GM19438 (cell line): ENCODE results near the gene OGDH.
"Not testable (repeated sequence)": the region's sequence is repeated elsewhere in the genome, so short reads cannot be mapped to it uniquely, and the experiment has no call there.

Experiments
- ATAC-seq: cut with Tn5 transposase; IDR thresholded peaks from one replicate; pipeline ENCODE4 v1.9.1; 2021; ENCODE audit warnings: low read depth; ENCODE audit not compliant: unreplicated experiment

The OGDH gene

DNA sequence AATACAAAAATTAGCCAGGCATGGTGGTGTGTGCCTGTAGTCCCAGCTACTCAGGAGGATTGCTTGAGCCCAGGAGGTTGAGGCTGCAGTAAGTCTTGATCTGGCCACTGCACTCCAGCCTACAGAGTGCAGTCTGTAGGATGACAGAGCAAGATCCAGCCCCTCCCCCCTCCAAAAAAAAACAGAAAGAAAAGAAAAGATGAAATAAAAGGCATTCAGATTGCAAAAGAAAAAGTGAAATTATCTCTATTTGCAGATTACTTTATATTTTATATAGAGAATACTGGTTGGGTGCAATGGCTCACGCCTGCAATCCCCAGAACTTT, 121.5 kb downstream of the OGDH start:
- no peak for ATAC-seq

DNA sequence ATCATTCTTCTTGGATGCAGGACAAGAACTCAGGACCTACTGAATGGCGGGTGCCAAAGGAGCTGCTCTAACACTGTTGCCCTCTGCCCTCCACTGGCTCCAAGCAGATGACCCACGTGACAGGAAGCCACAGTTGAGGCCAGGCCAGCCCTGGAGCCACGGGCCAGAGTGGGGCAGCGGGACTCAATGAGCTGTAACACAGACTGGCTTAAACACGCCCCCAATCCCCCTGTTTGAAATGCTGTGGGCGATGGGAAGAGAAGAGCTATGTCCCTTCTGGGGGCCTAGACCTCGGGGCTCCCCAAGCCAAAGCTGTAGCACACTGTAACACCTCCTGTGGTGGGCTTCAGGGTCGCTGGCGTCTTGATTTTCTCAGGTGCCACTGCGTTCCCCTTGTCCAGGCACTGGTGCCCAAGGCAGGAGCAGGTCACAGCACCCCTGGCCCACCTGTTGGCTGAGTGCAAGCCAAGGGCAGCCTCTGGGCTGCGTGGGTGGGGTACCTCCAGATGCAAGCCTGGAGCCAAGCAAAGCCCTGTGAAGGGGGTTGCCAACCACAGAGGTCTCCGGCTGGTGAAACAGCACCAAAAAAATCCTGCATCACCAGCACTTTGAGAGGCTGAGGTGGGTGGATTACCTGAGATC, 123.6 kb downstream of the OGDH start:
- no peak for ATAC-seq

DNA sequence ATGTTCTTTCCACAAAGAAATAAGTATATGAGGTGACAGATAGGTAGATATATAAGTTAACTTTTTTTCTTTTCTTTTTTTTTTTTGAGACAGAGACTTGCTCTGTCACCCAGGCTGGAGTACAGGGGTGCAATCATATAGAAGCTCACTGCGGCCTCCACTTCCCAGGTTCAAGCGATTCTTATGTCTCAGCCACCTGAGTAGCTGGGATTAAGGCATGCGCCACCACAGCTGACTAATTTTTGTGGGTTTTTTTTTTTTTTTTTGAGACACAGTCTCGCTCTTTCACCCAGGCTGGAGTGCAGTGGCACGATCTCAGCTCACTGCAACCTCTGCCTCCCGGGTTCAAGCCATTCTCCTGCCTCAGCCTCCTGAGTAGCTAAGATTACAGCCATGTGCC, 126.5 kb downstream of the OGDH start:
- not testable (repeated sequence) for ATAC-seq

DNA sequence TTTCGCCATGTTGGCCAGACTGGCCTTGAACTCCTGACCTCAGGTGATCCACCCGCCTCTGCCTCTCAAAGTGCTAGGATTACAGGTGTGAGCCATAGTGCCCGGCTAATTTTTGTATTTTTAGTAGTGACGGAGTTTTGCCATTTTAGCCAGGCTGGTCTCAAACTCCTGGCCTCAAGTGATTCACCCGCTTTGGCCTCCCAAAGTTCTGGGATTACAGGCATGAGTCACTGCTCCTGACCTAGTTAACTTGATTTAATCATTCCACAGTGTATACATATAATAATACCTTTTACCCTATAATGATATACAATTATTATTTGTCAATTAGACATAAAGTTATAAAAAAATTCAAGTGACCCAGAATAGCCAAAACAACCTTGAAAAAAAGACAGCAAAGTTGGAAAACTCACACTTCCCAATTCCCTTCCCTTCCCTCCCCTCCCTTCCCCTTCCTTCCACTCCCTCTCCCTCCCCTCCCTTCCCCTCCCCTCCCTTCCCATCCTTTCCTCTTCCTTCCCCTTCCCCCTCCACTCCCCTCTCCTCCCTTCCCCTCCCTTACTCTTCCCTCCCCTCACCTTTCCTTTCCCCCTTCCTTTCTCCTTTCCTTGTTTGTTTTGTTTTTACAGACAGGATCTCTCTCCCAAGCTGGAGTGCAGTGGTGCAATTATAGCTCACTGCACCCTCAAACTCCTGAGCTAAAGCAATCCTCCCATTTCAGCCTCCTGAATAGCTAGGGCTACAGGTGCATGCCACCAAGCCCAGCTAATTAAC, 127.5 kb downstream of the OGDH start:
- ATAC-seq: no peak

DNA sequence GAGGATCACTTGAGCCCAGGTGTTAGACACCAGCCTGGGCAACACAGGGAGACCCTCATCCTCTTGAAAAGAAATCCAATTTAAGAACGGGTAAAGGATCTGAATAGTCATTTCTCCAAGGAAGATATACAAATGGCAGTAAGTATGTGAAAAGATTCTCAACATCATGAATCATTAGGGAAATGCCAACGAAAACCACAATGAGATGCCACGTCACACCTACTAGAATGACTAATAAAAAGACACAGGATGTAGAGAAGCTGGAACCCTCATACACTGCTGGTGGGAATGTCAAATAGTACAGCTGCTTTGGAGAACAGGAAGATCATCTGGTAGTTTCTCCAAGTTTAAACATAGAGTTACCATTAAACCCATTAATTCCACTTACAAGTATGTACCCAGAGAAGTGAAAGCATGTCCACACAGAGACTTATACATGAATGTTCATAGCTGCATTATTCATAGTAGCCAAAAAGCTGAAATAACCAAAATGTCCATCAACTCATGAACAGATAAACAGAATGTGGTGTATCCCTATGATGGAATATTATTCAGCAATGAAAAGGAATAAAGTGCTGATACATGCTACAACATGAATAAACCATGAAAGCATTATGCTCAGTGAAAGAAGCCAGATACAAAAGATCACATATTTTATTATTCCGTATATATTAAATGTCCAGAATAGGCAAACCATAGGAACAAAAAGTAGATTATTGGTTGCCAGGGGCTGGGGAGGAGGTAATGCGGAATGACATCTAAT, 129.2 kb downstream of the OGDH start:
- ATAC-seq: no peak

DNA sequence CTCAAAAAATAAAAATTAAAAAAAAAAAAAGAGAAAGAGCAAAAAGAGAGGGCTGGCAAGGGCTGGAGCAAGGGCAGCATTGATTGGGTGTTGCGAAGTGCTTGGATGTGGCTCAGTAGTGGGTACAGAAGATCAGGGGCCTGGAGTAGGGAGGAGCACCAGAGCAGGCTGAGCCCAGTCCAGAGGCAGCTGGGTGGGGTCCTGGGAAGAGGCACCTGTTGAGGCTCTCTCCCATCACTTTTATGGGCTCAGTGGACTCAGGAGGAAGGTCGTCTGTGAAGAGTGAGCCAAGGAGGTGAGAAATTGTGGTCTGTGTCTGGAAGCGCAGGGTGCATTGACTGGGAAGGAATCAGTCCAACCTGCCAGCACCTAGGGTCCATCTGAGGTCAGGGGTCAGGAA, 130.5 kb downstream of the OGDH start:
- no peak for ATAC-seq

DNA sequence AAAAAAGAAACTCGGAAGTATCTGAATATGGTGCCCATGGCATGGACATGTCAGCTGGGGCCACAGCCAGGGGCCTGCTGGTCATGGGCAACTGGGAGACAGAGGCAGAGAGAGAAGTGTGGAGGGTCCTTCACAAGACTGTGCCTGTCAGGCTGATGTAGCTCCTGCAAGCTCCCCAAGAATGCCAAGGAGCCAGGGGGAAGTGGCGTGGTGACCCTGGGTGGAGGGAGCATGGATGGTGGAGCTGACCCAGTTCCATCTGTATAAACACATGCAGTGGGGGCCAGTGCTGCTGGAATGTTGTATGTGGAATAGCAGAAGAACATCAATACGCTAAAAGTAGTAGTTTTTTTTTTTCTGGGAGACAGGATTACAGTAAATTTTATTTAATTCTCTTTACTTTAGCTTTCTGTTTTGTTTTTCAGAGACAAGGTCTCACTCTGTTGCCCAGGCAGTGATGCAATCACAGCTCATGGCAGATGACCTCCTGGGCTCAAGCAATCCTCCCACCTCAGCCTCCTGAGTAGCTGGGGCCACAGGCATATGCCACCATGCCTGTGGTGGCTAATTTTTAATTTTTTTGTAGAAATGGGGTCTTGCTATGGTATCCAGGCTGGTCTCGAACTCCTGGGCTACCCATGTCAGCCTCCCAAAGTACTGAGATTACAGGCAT, 131.8 kb downstream of the OGDH start:
- no peak for ATAC-seq

DNA sequence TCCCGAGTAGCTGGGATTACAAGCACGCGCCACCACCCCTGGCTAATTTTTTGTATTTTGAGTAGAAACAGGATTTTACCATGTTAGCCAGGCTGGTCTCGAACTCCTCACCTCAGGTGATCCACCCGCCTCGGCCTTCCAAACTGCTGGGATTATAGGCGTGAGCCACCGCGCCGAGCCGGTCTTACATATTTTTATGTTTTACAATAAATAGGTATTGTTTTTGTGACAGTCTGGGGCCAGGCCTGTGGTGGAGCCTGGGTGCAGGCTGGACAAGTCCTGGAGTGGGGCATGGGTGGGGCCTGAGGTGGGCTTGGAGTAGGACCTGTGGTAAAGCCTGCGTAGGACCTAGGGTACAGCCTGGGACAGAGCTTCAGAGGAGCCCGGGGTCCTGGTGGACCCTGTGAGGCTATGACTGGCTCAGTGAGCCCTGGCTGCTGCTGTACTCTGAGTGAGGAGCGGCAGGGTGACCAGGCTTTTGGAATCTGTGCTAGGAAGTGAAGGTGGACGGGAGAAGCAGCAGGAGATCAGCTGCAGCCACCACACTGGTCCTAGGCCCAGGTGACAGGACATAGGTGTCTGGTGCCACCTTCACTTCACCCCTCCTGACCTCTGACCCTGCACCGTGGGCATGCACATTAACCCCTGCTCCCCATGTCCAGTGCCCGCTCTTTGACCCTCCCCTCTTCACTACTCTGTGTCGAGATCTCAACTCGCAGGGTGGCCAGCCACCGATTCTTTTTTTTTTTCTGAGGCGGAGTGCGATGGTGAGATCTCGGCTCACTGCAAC, 132.6 kb downstream of the OGDH start:
- no peak for ATAC-seq

DNA sequence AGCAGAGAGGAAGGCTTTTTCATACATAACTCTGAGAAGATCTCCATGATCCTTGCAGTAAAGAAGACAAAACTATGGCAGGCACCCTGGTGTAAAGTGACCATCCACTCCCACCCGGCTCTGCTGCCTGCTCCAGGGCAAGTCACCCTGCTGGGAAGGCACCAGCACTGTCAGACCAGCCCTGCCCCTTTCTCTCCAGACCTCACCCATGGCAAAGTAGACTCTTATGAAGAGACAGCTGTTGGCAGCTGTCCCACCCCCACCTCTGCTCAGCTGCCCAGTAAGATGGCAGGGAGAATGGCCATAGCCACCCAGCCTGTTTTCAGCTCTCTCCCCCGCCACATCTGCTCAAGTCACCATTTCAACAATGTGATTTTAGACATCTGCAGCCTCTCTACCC, 133.6 kb downstream of the OGDH start:
- no peak for ATAC-seq

DNA sequence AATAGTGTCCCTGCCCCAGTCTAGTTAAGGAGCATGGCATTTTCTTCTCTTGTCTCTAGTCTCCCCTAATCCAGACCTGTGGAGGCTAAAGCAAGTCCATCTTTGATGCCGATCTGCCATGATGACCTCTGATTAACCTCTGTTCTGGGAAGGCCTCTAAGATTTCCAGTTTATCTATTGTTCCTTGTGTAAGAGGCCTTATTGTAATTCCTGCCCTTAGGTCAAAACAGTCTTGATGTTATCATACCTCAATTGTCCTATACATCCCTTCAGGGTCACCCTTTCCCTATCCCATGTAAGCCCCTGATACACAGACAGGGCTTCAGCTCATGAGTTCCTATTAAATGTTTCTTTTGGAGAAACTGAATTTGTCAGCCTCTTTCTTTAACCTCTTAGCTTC, 137.3 kb downstream of the OGDH start:
- no peak for ATAC-seq

DNA sequence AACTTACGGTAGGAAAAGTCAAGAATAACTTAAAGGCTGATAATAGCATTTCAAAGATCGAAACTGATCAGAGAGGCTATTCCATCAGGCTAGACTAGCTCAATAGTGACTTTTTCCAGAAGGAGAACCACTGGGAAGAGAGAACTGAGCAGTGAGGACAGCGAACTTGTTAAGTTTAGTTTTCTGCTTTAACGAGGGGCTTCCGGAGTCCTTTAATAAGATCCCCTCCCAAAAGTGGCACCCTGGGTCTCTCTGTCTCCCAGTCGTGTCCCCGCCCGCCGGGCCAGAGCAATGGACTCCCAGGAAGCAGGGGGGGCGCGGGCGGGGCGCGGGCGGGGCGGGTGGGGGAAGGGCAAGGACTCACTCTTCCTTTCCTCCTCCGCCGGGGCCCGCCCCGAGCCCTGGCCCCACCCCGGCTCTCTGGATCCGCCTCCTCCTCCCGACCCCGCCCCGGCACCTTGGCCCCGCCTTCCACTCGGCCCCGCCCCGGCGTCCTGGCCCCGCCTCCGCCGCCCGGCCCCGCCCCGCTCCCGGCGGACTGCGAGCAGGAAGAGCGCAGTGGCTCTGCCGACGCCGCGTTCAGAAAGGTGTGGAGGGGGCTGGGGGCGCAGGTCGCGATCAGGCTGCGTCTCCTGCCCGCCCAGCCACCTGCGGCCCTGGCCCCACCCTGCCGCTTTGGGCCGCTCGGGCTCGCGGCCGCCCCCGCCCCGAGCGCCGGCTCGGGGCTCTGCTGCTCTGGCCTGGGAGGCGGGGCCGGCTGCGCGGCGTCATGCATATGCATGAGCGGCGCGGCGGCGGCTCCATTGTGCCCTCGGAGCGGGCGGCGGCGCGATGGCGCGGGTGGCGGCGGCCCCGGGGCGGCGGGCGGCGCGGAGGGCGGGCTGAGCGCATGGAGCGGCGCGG, 141.9 kb downstream of the OGDH start, which contains the start of gene ZMIZ2:
Gene ZMIZ2 (plus strand): TSS at position 803 of the 903 bp plus-strand sequence. CDS start 7,403 bp downstream, outside the sequence.
- peak; percentile 63 for ATAC-seq

DNA sequence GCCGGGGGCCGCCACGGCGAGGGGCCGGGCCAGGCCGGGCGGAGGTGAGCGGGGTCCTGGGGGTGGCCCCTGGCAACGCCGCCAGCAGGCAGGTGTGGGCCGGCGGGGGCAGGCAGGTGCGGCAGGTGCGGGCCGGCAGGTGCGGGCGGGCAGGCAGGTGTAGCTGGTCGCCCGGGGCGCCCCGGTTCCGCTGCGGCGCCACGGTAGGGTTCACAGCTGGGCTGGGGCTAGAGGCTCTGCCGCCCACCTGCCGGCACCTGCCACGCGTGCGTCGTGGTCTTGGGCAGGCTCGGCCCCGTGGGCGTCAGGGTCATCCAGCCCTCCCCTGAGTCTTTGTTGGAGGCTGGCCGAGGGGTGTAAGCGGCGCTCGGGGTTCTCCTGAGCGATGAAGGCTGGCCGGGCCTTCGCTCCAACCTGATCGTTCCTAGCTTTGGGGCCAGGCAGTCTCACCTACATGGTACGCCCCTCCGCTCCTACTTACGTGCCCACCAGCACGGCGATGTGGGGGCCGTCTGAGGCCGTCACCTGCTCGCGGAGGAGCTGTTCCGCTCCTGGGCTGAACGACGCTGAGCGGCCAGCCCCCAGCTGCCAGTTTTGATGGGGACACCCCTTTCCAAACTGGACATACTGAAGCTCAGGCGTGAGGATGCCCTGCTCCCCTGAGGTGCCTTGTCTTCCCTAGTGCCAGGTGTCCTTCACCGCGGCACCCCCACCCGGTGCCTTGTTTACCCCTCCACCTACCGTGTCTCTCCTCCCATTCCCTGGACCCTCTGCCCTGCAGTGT, 142.7 kb downstream of the OGDH start:
- peak; percentile 4 for ATAC-seq

DNA sequence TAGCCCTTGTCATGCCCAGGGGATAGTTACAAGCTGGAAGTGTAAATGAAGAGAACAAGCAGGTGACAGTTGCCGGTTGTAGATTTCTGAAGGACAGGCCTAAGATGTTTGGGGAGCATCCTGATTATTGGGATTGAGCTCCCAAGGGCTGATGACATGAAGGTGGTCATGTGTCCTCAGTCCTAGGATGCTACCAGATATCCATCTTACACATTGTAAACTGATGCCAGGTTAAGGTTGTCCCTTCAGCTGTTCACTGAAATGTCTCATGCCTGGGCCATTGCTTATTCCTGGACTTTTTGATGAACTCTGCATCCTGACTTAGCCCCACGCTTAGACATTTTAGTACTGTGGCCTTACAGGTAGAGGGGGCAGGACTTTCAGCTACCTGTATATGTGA, 143.6 kb downstream of the OGDH start:
- ATAC-seq: no peak

DNA sequence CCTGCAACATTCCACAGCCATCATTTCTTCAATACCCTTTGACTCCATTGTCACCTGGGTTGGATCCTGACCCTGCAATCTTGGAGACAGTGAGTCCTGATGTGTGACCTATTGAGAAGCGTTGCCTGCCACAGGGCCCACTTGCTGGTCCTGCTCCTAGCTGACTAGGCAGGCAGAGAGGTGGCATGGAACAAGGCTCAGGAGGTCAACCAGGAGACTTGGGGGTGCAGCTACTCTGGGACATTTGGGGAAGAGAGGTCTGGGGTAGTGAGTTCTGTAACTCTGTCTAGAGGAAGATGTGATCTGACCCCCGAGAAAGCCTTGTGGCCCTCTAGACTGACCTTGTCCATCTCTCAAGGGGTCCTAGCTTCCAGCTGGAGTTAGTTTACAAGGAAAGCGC, 144.0 kb downstream of the OGDH start:
- no peak for ATAC-seq

DNA sequence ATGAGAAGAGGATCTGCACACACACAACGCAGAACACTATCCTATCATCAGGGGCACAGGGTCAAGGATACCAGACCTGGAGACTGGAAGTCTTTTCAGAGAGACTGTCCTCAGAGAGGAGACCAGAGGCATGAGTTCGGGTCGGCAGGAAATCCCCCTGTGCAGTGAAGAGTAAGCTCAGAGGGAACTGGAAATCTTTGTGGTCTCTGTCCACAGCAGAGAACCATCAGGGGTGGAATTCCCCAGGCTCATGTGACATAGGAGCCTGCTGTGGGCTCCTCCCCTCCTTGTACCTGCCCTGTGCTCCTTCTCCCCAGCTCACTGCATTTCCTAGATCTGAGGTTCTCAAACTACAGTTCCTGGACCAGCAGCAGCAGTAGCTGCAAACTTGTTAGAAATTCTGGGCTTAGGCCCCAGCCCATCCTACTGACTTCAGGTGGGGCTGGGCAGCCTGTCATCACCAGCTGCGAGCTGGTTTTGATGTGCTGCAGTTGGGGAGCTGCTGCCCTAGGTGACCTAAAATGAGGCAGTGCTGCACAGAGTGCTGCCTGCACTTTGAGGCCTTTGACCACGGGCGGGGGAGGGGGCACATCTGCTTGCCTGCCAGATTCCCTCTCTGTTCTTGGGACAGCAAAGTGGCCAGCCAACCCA, 144.6 kb downstream of the OGDH start:
- peak; percentile 70 for ATAC-seq

DNA sequence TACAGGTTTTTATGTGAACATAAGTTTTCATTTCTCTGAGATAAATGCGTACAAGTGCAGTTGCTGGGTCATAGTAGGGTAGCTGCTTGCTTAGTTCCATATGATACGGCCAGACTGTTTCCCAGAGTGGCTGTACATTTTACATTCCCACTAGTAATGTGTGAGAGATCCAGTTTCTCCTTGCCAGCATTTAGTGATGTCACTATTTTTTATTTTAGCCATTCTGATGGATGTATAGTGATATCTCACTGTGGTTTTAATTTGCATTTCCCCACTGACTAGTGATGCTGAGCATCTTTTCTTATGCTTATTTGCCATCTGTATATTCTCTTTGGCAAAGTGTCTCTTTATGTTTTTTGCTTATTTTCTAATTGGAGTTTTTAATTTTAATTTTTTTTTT, 146.4 kb downstream of the OGDH start:
- ATAC-seq: no peak

DNA sequence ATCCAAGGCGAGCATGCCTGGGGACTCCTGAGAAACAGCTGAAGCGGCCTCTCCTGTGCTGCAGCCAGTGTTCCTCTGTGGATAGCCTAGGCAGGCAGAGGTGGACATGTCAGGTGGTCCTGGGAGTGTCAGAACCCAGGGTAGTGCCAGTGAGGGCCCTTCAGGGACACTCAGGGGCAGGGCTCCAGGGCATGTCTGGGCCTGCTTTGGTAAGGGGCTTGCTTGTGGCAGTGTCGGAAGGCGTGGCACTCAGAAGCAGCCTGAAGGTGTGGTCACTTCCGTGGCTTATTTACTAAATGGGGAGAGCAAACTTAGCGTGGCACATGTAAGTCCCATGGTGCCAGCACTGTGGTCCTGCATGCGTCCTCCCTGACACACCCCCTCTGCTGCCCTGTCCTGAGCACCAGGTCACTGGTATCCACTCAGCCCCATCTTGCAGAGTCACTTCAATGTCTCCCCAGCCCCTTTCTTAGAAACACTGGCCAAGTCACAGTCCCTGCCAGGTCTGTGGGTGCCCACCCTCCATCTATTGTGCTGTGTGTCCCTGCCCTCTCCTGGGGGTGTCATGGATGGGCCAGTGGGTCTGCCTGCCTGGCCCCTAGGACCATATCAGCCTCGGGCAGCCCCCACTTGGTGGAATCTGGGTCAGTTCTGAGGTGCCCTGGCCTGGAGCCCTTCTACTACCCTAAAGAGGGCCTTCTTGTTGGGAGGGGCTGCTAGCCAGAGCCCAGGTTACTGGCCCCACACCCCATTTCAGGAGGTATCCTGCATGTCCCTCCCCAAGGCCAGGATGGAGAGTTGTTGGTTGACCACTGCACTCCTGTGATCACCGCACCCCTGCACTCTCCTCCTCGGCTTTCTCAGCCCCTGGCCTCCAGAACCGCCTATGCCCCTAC, 148.6 kb downstream of the OGDH start:
- ATAC-seq: no peak
